Ectodermal cell (in vitro differentiated cells): ENCODE results near the gene JAZF1.
"Not testable (repeated sequence)": the region's sequence is repeated elsewhere in the genome, so short reads cannot be mapped to it uniquely, and the experiment has no call there.

ENCODE experiments used
- H3K27ac ChIP-seq: 2 replicates; pipeline ENCODE4 v1.7.0; 2013; ENCODE audit warnings: mild to moderate bottlenecking, low read depth, low read length; ENCODE audit not compliant: insufficient read depth, poor library complexity, severe bottlenecking
- H3K27me3 ChIP-seq: 2 replicates; pipeline ENCODE4 v1.7.0; 2013; ENCODE audit warnings: mild to moderate bottlenecking, low read length; ENCODE audit not compliant: insufficient read depth, control insufficient read depth, poor library complexity, severe bottlenecking
- H3K36me3 ChIP-seq: one replicate; pipeline ENCODE4 v1.7.0; 2013; ENCODE audit warnings: low read length; ENCODE audit not compliant: control insufficient read depth, insufficient read depth
- H3K4me1 ChIP-seq: one replicate; pipeline ENCODE4 v1.7.0; 2013; ENCODE audit warnings: low read length; ENCODE audit not compliant: control insufficient read depth, insufficient read depth
- H3K4me3 ChIP-seq: 2 replicates; pipeline ENCODE4 v1.7.0; 2013; ENCODE audit warnings: low read depth, low read length, control low read depth; ENCODE audit not compliant: insufficient read depth
- H3K9me3 ChIP-seq: 2 replicates; pipeline ENCODE4 v1.7.0; 2013; ENCODE audit warnings: mild to moderate bottlenecking, low read length, moderate library complexity; ENCODE audit not compliant: control insufficient read depth
- WGBS, 2 experiments: methylation state at CpG; one replicate each; pipeline ENCODE4 v1.1.7; 2013; ENCODE audit warnings: missing lambda C conversion rate in 2 of 2; 5-methylcytosine and 5-hydroxymethylcytosine counted together

Gene JAZF1

GRCh38 chr7:27897441-27897847 is 283.2 kb downstream of the JAZF1 start:
- Histone ChIP-seq H3K27ac (no peak overlapping the region), H3K4me3 (no peak overlapping the region), H3K27me3 (no peaks in the 10 kb centered on the region), H3K9me3 (no peaks in the 10 kb centered on the region), H3K36me3 (no peaks in the 10 kb centered on the region), H3K4me1 (peaks cover 6% of the 10 kb centered on the region)
- WGBS, 2 experiments = 84 to 89% methylated on average over 10 of the region's 10 CpGs

DNA sequence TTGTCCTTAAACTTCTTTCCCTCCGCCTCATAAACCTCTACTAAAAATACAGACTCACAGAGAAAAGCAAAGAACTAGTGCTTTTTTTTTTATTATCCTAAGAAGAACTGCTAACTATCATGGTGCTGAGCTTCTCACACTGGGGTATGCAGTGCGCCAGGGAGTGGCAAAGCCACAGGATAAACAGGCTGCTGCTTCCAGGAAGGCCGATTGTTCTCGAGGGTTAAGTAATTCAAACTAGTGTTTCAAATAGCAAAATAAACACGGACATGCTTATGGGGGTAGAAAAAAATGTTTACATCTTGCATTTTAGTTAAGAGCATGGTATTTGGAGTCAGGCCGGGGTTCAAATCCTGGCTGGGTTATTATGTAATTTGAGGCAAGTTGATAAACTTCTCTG is 283.6 kb downstream of the JAZF1 start:
- Histone ChIP-seq H3K9me3 (no peaks in the 10 kb centered on the region), H3K4me3 (no peak overlapping the region), H3K27me3 (no peaks in the 10 kb centered on the region), H3K4me1 (peaks cover 6% of the 10 kb centered on the region), H3K27ac (no peak overlapping the region), H3K36me3 (no peaks in the 10 kb centered on the region)
- 83 to 89% methylated on average over 6 of the region's 6 CpGs for WGBS, 2 experiments

- Histone ChIP-seq H3K9me3 (no peaks in the 10 kb centered on the region), H3K4me3 (no peak overlapping the region), H3K4me1 (peaks cover 6% of the 10 kb centered on the region), H3K27me3 (no peaks in the 10 kb centered on the region), H3K36me3 (no peaks in the 10 kb centered on the region), H3K27ac (no peak overlapping the region)
These were observed 285.0 kb downstream of the JAZF1 start for GRCh38 chr7:27895551-27895950.

- Histone ChIP-seq H3K27me3 (no peaks in the 10 kb centered on the region), H3K9me3 (no peaks in the 10 kb centered on the region), H3K27ac (no peak overlapping the region), H3K4me3 (no peak overlapping the region), H3K36me3 (no peaks in the 10 kb centered on the region), H3K4me1 (no peaks in the 10 kb centered on the region)
- 91 to 97% methylated on average over 1 of the region's 1 CpG for WGBS, 2 experiments
These were observed 290.3 kb downstream of the JAZF1 start for GRCh38 chr7:27890205-27890849.

- Histone ChIP-seq H3K4me1 (no peaks in the 10 kb centered on the region), H3K36me3 (no peaks in the 10 kb centered on the region), H3K9me3 (no peaks in the 10 kb centered on the region), H3K27me3 (no peaks in the 10 kb centered on the region), H3K27ac (no peak overlapping the region), H3K4me3 (no peak overlapping the region)
- 93 to 98% methylated on average over 3 of the region's 3 CpGs for WGBS, 2 experiments
These were observed 290.8 kb downstream of the JAZF1 start for GRCh38 chr7:27889800-27890199.

- no peaks in the 10 kb centered on the region for H3K9me3 ChIP-seq
- no peaks in the 10 kb centered on the region for H3K4me1 ChIP-seq
- no peaks in the 10 kb centered on the region for H3K27me3 ChIP-seq
- no peak overlapping the region for H3K4me3 ChIP-seq
- H3K27ac ChIP-seq = no peak overlapping the region
- no peaks in the 10 kb centered on the region for H3K36me3 ChIP-seq
- WGBS, 2 experiments = 95 to 99% methylated on average over 5 of the region's 5 CpGs
These were observed 291.9 kb downstream of the JAZF1 start for GRCh38 chr7:27888736-27889135.

DNA sequence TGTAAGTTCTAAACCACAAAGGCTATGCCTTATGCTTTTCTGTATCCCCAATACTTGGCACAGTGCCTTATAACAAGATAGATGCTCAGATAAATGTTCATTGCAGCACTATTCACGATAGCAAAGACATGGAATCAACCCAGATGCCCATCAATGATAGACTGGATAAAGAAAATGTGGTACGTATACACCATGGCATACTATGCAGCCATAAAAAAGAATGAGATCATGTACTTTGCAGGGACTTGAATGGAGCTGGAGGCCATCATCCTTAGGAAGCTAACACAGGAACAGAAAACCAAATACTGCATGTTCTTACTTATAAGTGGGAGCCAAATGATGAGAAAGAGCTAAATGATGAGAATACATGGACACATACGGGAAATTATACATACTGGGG is 293.9 kb downstream of the JAZF1 start:
- not testable (repeated sequence) for H3K27ac ChIP-seq, H3K36me3 ChIP-seq, H3K4me1 ChIP-seq, H3K9me3 ChIP-seq, H3K4me3 ChIP-seq, H3K27me3 ChIP-seq
- 91 to 92% methylated on average over 3 of the region's 3 CpGs for WGBS, 2 experiments

DNA sequence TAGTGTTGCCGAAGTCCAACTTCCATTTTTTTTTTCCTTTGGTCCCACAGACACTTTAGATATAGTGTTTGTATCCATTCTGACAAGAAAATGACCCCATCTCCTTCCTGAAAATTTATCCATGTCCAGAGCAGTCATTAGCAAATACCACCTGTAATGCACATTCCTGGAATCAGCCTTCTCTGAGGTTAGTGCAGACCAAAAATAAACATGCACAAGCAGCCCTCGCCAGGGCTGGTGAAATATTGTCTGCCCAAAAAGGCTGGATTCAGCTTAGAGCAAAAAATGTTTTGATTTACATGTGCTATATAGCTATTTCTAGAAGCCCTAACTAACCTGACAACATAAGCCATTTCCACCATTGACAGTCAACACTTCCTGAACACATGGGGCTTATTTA is 294.9 kb downstream of the JAZF1 start:
- Histone ChIP-seq H3K4me1 (no peaks in the 10 kb centered on the region), H3K27me3 (no peaks in the 10 kb centered on the region), H3K27ac (no peak overlapping the region), H3K9me3 (no peaks in the 10 kb centered on the region), H3K36me3 (no peaks in the 10 kb centered on the region), H3K4me3 (no peak overlapping the region)
- WGBS, 2 experiments = 83 to 96% methylated on average over 2 of the region's 2 CpGs

DNA sequence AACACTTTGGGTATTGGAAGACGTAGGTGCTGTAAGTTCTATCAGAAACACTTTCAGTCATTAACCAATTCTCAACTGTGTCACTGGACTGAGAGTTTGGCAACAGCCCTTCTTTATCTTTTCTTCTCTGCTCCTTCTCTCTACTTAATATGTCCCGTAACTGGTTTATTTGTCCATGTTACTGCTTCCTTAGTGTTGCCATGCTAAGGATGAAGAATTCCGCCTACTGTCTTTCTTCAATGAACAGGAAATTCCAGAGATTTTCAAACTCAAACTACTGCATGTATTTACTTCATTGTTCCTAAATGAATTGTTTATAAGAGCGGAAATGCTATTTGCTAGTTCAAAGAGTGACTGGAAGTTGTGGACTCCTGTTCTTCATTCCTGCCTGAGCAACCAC is 296.9 kb downstream of the JAZF1 start:
- Histone ChIP-seq H3K4me3 (no peak overlapping the region), H3K4me1 (no peaks in the 10 kb centered on the region), H3K27me3 (no peaks in the 10 kb centered on the region), H3K36me3 (no peaks in the 10 kb centered on the region), H3K9me3 (no peaks in the 10 kb centered on the region), H3K27ac (no peak overlapping the region)
- 89 to 92% methylated on average over 4 of the region's 4 CpGs for WGBS, 2 experiments

DNA sequence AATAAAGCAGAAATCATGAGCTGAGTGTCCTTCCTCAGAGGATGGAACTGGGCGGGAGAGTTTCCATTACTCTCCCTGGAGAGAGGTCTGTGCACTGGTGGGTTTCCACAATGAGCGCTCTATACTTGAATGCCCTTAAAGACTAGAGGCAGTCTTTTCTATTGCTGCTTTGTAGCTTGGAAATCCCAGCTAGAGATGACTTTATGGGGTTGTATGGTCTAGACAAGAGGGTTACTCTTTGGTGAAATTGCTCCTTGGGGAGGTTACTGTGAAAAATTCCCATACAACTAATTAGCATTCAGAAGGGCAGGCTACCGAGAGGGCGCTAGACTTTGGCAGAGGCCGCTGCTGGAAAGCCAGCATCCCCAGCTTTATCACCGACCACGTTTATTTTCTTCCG is 303.8 kb downstream of the JAZF1 start:
- Histone ChIP-seq H3K9me3 (no peaks in the 10 kb centered on the region), H3K27me3 (no peaks in the 10 kb centered on the region), H3K27ac (no peak overlapping the region), H3K36me3 (no peaks in the 10 kb centered on the region), H3K4me1 (no peaks in the 10 kb centered on the region), H3K4me3 (no peak overlapping the region)
- WGBS, 2 experiments = 92 to 93% methylated on average over 8 of the region's 8 CpGs

GRCh38 chr7:27875832-27876231 is 304.8 kb downstream of the JAZF1 start:
- Histone ChIP-seq H3K27ac (no peak overlapping the region), H3K9me3 (no peaks in the 10 kb centered on the region), H3K27me3 (no peaks in the 10 kb centered on the region), H3K4me1 (no peaks in the 10 kb centered on the region), H3K36me3 (no peaks in the 10 kb centered on the region), H3K4me3 (no peak overlapping the region)
- 94 to 97% methylated on average over 2 of the region's 2 CpGs for WGBS, 2 experiments
